HepG2 (cell line): Measurements from ENCODE around the gene HES1.

ENCODE experiments used
- EP300 ChIP-seq, 3 experiments: sonication (generic) in 1 of 3; formaldehyde crosslinking in 1 of 3; IDR thresholded peaks; 2 replicates each; pipeline versions ENCODE4 v1.5.1 to v1.6.1; 2011 to 2020; ENCODE audit warnings: low read depth in 2 of 3, low read length in 2 of 3, borderline replicate concordance in 1 of 3, improper control_type of control experiment in 1 of 3, mild to moderate bottlenecking in 1 of 3, missing genetic modification reagents in 1 of 3, moderate library complexity in 1 of 3
- HNRNPL ChIP-seq: fragments of 200-400 bp; formaldehyde crosslinking; IDR thresholded peaks from 2 replicates; pipeline ENCODE4 v1.6.1; 2017; ENCODE audit warnings: mild to moderate bottlenecking, low read depth, low read length
- POLR2AphosphoS5 ChIP-seq: IDR thresholded peaks from 2 replicates; pipeline ENCODE4 v1.6.1; 2012; ENCODE audit warnings: low read depth, low read length

- TF ChIP-seq EP300 (IDR thresholded peaks at IDR 0.05; ENCODE audit: low read depth in 2 of 2, low read length in 2 of 2) (no peak), EP300 (CRISPR knock-in tag; IDR thresholded peaks at IDR 0.05; ENCODE audit: borderline replicate concordance) (no peak), POLR2AphosphoS5 (no peak), HNRNPL (no peak)
These were observed 37.7 kb upstream of the HES1 start for GRCh38 chr3:194098081-194098842.
